HG02870 (cell line): ENCODE data around the gene GOLGA6L25.
"Not testable (repeated sequence)": the region's sequence is repeated elsewhere in the genome, so short reads cannot be mapped to it uniquely, and the experiment has no call there.

Experiments used
- ATAC-seq: cut with Tn5 transposase; IDR thresholded peaks from one replicate; pipeline ENCODE4 v1.9.1; 2021; ENCODE audit warnings: mild to moderate bottlenecking, moderate library complexity; ENCODE audit not compliant: unreplicated experiment

GOLGA6L25 gene

GRCh38 chr15:28553268-28553667 is at the start of gene GOLGA6L25:
Gene GOLGA6L25 (plus strand): TSS chr15:28553568. CDS start chr15:28553629, 61 bp downstream.
- ATAC-seq: not testable (repeated sequence)

- ATAC-seq: not testable (repeated sequence)
These were observed 45.0 kb upstream of the GOLGA6L25 start for GRCh38 chr15:28508217-28508889.

- not testable (repeated sequence) for ATAC-seq
These were observed 39.2 kb upstream of the GOLGA6L25 start for GRCh38 chr15:28514128-28514527.

GRCh38 chr15:28515208-28515607 is 38.2 kb upstream of the GOLGA6L25 start:
- ATAC-seq: not testable (repeated sequence)

GRCh38 chr15:28532954-28533353 is 20.4 kb upstream of the GOLGA6L25 start, which contains the start of gene GOLGA8G:
Gene GOLGA8G (minus strand): TSS chr15:28532971. CDS start chr15:28532909, 62 bp downstream.
- ATAC-seq: not testable (repeated sequence)

GRCh38 chr15:28573351-28573750 is 20.0 kb downstream of the GOLGA6L25 start:
- ATAC-seq: not testable (repeated sequence)

GRCh38 chr15:28588977-28589606 is 35.7 kb downstream of the GOLGA6L25 start:
- not testable (repeated sequence) for ATAC-seq

- not testable (repeated sequence) for ATAC-seq
These were observed 36.4 kb downstream of the GOLGA6L25 start for GRCh38 chr15:28589769-28590168.

GRCh38 chr15:28592395-28592794 is 39.0 kb downstream of the GOLGA6L25 start:
- not testable (repeated sequence) for ATAC-seq

- ATAC-seq: not testable (repeated sequence)
These were observed 40.2 kb downstream of the GOLGA6L25 start for GRCh38 chr15:28593424-28594129.

GRCh38 chr15:28597471-28597870 is 44.1 kb downstream of the GOLGA6L25 start:
- ATAC-seq: not testable (repeated sequence)

GRCh38 chr15:28598209-28598608 is 44.8 kb downstream of the GOLGA6L25 start:
- ATAC-seq: not testable (repeated sequence)

GRCh38 chr15:28602152-28602551 is 48.8 kb downstream of the GOLGA6L25 start:
- not testable (repeated sequence) for ATAC-seq
